ENCODE data around the gene AMBN. TPM values are rescaled to one million over a fixed set of nuclear protein-coding genes. Genes with fewer than 3 reads are reported as not detected.

AMBN gene
- total RNA-seq, 2 donors from 2014 or later, result not detected

GRCh38 chr4:70589785-70590184 is 2.3 kb upstream of the AMBN start:
- no peak for DNase-seq (ENCODE audit: low spot score)
- TF ChIP-seq CTCF (IDR thresholded peaks at IDR 0.05) (no peak), POLR2A (IDR thresholded peaks at IDR 0.05) (no peak), POLR2AphosphoS5 (IDR thresholded peaks at IDR 0.05) (no peak)
- no peaks in the 10 kb centered on the region for H3K9me3 ChIP-seq
- no peaks in the 10 kb centered on the region for H3K4me1 ChIP-seq (replicated peaks)
- H3K36me3 ChIP-seq, result no peaks in the 10 kb centered on the region
- H3K27me3 ChIP-seq (replicated peaks; ENCODE audit: insufficient read depth), result no peaks in the 10 kb centered on the region
- intact Hi-C loops (cut with DNase I), result no loop called here
- H3K27ac ChIP-seq, result no peak overlapping the region
- H3K4me3 ChIP-seq, result no peak overlapping the region

GRCh38 chr4:70594196-70594595 is 2.1 kb downstream of the AMBN start:
- no peaks in the 10 kb centered on the region for H3K4me1 ChIP-seq (replicated peaks)
- TF ChIP-seq POLR2AphosphoS5 (IDR thresholded peaks at IDR 0.05), result no peak
- TF ChIP-seq POLR2A (IDR thresholded peaks at IDR 0.05), result no peak
- TF ChIP-seq CTCF (IDR thresholded peaks at IDR 0.05), result no peak
- H3K4me3 ChIP-seq, result no peak overlapping the region
- H3K27ac ChIP-seq, result no peak overlapping the region
- H3K27me3 ChIP-seq (replicated peaks; ENCODE audit: insufficient read depth), result no peaks in the 10 kb centered on the region
- no peaks in the 10 kb centered on the region for H3K36me3 ChIP-seq
- no peaks in the 10 kb centered on the region for H3K9me3 ChIP-seq
- intact Hi-C loops (cut with DNase I), result no loop called here
- DNase-seq (ENCODE audit: low spot score), result no peak

- whole genome bisulfite sequencing, result 67% methylated on average over 3 of the region's 3 CpGs
- Histone ChIP-seq H3K4me1 (replicated peaks) (no peaks in the 10 kb centered on the region), H3K27me3 (replicated peaks; ENCODE audit: insufficient read depth) (no peaks in the 10 kb centered on the region), H3K27ac (no peak overlapping the region), H3K4me3 (no peak overlapping the region), H3K36me3 (no peaks in the 10 kb centered on the region), H3K9me3 (no peaks in the 10 kb centered on the region)
- no peak for DNase-seq (ENCODE audit: low spot score)
- intact Hi-C loops (cut with DNase I), result no loop called here
- TF ChIP-seq CTCF (IDR thresholded peaks at IDR 0.05) (no peak), POLR2A (IDR thresholded peaks at IDR 0.05) (no peak), POLR2AphosphoS5 (IDR thresholded peaks at IDR 0.05) (no peak)
These were observed 8.2 kb downstream of the AMBN start for GRCh38 chr4:70600305-70600704.

GRCh38 chr4:70600977-70601376 is 8.9 kb downstream of the AMBN start:
- intact Hi-C loops (cut with DNase I), result no loop called here
- WGBS, result 70% methylated on average over 5 of the region's 5 CpGs
- H3K27ac ChIP-seq, result no peak overlapping the region
- no peaks in the 10 kb centered on the region for H3K27me3 ChIP-seq (replicated peaks; ENCODE audit: insufficient read depth)
- no peak overlapping the region for H3K4me3 ChIP-seq
- DNase-seq (ENCODE audit: low spot score), result no peak
- no peak for TF ChIP-seq POLR2A (IDR thresholded peaks at IDR 0.05)
- TF ChIP-seq POLR2AphosphoS5 (IDR thresholded peaks at IDR 0.05), result no peak
- no peak for TF ChIP-seq CTCF (IDR thresholded peaks at IDR 0.05)
- H3K36me3 ChIP-seq, result no peaks in the 10 kb centered on the region
- H3K4me1 ChIP-seq (replicated peaks), result no peaks in the 10 kb centered on the region
- no peaks in the 10 kb centered on the region for H3K9me3 ChIP-seq

GRCh38 chr4:70601422-70602039 is 9.5 kb downstream of the AMBN start:
- WGBS, result 39% methylated on average over 5 of the region's 5 CpGs
- H3K27ac ChIP-seq, result no peak overlapping the region
- intact Hi-C loops (cut with DNase I), result no loop called here
- no peaks in the 10 kb centered on the region for H3K36me3 ChIP-seq
- TF ChIP-seq CTCF (IDR thresholded peaks at IDR 0.05) (peak in 2 of 4 experiments; percentile 49 to 50), POLR2A (IDR thresholded peaks at IDR 0.05) (no peak), POLR2AphosphoS5 (IDR thresholded peaks at IDR 0.05) (no peak)
- H3K27me3 ChIP-seq (replicated peaks; ENCODE audit: insufficient read depth), result no peaks in the 10 kb centered on the region
- no peaks in the 10 kb centered on the region for H3K4me1 ChIP-seq (replicated peaks)
- H3K4me3 ChIP-seq, result no peak overlapping the region
- no peaks in the 10 kb centered on the region for H3K9me3 ChIP-seq
- no peak for DNase-seq (ENCODE audit: low spot score)

Data from prostate gland (tissue), 2 donors.